Stimulated activated memory B cell treated with anti-CD40 and anti-IgM and Interleukin-4, amounts not matched to agents 10 μg/mL and 1 μg/mL and 100 μg/mL, for 72 hours (primary cell): Measurements from ENCODE around the gene SPRR2A.
"Not testable (repeated sequence)": the region's sequence is repeated elsewhere in the genome, so short reads cannot be mapped to it uniquely, and the experiment has no call there.

Experiments
- ATAC-seq: fragments of 150-1000 bp; cut with Tn5 transposase; 2 replicates; pipeline ENCODE4 v1.10.0; 2021
- H3K27ac Mint-ChIP-seq: one replicate; pipeline ENCODE4 v1.8.0; 2022; ENCODE audit warnings: mild to moderate bottlenecking, mixed read lengths
- H3K27me3 Mint-ChIP-seq: one replicate; pipeline ENCODE4 v1.8.0; 2022; ENCODE audit warnings: mixed read lengths
- H3K36me3 Mint-ChIP-seq: one replicate; pipeline ENCODE4 v1.8.0; 2022; ENCODE audit warnings: mixed read lengths
- H3K4me1 Mint-ChIP-seq: one replicate; pipeline ENCODE4 v1.8.0; 2022; ENCODE audit warnings: mixed read lengths
- H3K4me3 Mint-ChIP-seq: one replicate; pipeline ENCODE4 v1.8.0; 2022; ENCODE audit warnings: mild to moderate bottlenecking, moderate library complexity, mixed read lengths
- H3K9me3 Mint-ChIP-seq: one replicate; pipeline ENCODE4 v1.8.0; 2022; ENCODE audit warnings: mixed read lengths

The SPRR2A gene

GRCh38 chr1:153057375-153057774, at the start of gene SPRR2A:
SPRR2A (minus strand) TSS chr1:153057512; CDS start chr1:153056735, 777 bp downstream.
- Mint-ChIP-seq H3K36me3 (no peaks in the 10 kb centered on the region), H3K9me3 (peaks cover 8% of the 10 kb centered on the region), H3K4me1 (no peaks in the 10 kb centered on the region), H3K27me3 (peaks cover 59% of the 10 kb centered on the region), H3K4me3 (no peak within 1 kb of the TSS), H3K27ac (no peak within 1 kb of the TSS)
- no peak for ATAC-seq

- peaks cover 6% of the 10 kb centered on the region for H3K9me3 Mint-ChIP-seq
- ATAC-seq: no peak
- peaks cover 8% of the 10 kb centered on the region for H3K27me3 Mint-ChIP-seq
- H3K27ac Mint-ChIP-seq: no peak overlapping the region
- no peaks in the 10 kb centered on the region for H3K4me1 Mint-ChIP-seq
- no peaks in the 10 kb centered on the region for H3K36me3 Mint-ChIP-seq
- no peak overlapping the region for H3K4me3 Mint-ChIP-seq
These were observed 42.9 kb upstream of the SPRR2A start for GRCh38 chr1:153100245-153100644.

GRCh38 chr1:153099461-153100045, 42.2 kb upstream of the SPRR2A start:
- Mint-ChIP-seq H3K27ac (no peak overlapping the region), H3K4me3 (no peak overlapping the region), H3K36me3 (no peaks in the 10 kb centered on the region), H3K9me3 (peaks cover 6% of the 10 kb centered on the region), H3K27me3 (peaks cover 8% of the 10 kb centered on the region), H3K4me1 (no peaks in the 10 kb centered on the region)
- ATAC-seq: no peak

- Mint-ChIP-seq H3K4me3 (no peak overlapping the region), H3K4me1 (no peaks in the 10 kb centered on the region), H3K9me3 (no peaks in the 10 kb centered on the region), H3K27ac (no peak overlapping the region), H3K36me3 (no peaks in the 10 kb centered on the region), H3K27me3 (peaks cover 8% of the 10 kb centered on the region)
- no peak for ATAC-seq
These were observed 38.5 kb upstream of the SPRR2A start for GRCh38 chr1:153095764-153096163.

GRCh38 chr1:153094426-153094825, 37.1 kb upstream of the SPRR2A start, which contains the start of gene SPRR2E:
SPRR2E (minus strand) TSS chr1:153094526; CDS start chr1:153093751, 775 bp downstream.
- Mint-ChIP-seq H3K27me3 (peaks cover 8% of the 10 kb centered on the region), H3K4me3 (no peak within 1 kb of the TSS), H3K27ac (no peak within 1 kb of the TSS), H3K36me3 (no peaks in the 10 kb centered on the region), H3K9me3 (no peaks in the 10 kb centered on the region), H3K4me1 (no peaks in the 10 kb centered on the region)
- ATAC-seq: no peak

- no peak for ATAC-seq
- no peaks in the 10 kb centered on the region for H3K9me3 Mint-ChIP-seq
- no peaks in the 10 kb centered on the region for H3K36me3 Mint-ChIP-seq
- no peaks in the 10 kb centered on the region for H3K4me1 Mint-ChIP-seq
- no peak overlapping the region for H3K4me3 Mint-ChIP-seq
- no peak overlapping the region for H3K27ac Mint-ChIP-seq
- H3K27me3 Mint-ChIP-seq: peaks cover 35% of the 10 kb centered on the region
These were observed 30.3 kb upstream of the SPRR2A start for GRCh38 chr1:153087652-153088051.

GRCh38 chr1:153081736-153082135, 24.4 kb upstream of the SPRR2A start:
- ATAC-seq: no peak
- no peak overlapping the region for H3K27ac Mint-ChIP-seq
- H3K4me3 Mint-ChIP-seq: no peak overlapping the region
- peaks cover 49% of the 10 kb centered on the region for H3K27me3 Mint-ChIP-seq
- no peaks in the 10 kb centered on the region for H3K36me3 Mint-ChIP-seq
- H3K9me3 Mint-ChIP-seq: peaks cover 6% of the 10 kb centered on the region
- H3K4me1 Mint-ChIP-seq: no peaks in the 10 kb centered on the region

- Mint-ChIP-seq H3K4me3 (no peak overlapping the region), H3K9me3 (peaks cover 2% of the 10 kb centered on the region), H3K4me1 (no peaks in the 10 kb centered on the region), H3K27me3 (peaks cover under 1% of the 10 kb centered on the region), H3K36me3 (no peaks in the 10 kb centered on the region), H3K27ac (no peak overlapping the region)
- ATAC-seq: no peak
These were observed 15.8 kb upstream of the SPRR2A start for GRCh38 chr1:153072806-153073726.

GRCh38 chr1:153071511-153071910, 14.2 kb upstream of the SPRR2A start, which contains the start of gene SPRR2B:
SPRR2B (minus strand) TSS chr1:153071611; CDS start chr1:153070839, 772 bp downstream.
- peaks cover 4% of the 10 kb centered on the region for H3K9me3 Mint-ChIP-seq

GRCh38 chr1:153070243-153070642, 12.9 kb upstream of the SPRR2A start:
- H3K27me3 Mint-ChIP-seq: peaks cover 29% of the 10 kb centered on the region
- no peak for ATAC-seq
- no peak overlapping the region for H3K27ac Mint-ChIP-seq
- peaks cover 4% of the 10 kb centered on the region for H3K9me3 Mint-ChIP-seq
- H3K4me1 Mint-ChIP-seq: no peaks in the 10 kb centered on the region
- H3K36me3 Mint-ChIP-seq: no peaks in the 10 kb centered on the region
- no peak overlapping the region for H3K4me3 Mint-ChIP-seq

More at GRCh38 chr1:153071511-153071910, 14.2 kb upstream of the SPRR2A start, which contains the start of gene SPRR2B:
- H3K4me1 Mint-ChIP-seq: no peaks in the 10 kb centered on the region
- ATAC-seq: no peak
- H3K4me3 Mint-ChIP-seq: no peak within 1 kb of the TSS
- H3K36me3 Mint-ChIP-seq: no peaks in the 10 kb centered on the region
- no peak within 1 kb of the TSS for H3K27ac Mint-ChIP-seq
- H3K27me3 Mint-ChIP-seq: peaks cover 16% of the 10 kb centered on the region

GRCh38 chr1:153058826-153059784, 1.8 kb upstream of the SPRR2A start:
- H3K4me1 Mint-ChIP-seq: no peaks in the 10 kb centered on the region

GRCh38 chr1:153058154-153058553, 842 bp upstream of the SPRR2A start:
- Mint-ChIP-seq H3K36me3 (no peaks in the 10 kb centered on the region), H3K27me3 (peaks cover 54% of the 10 kb centered on the region)
- ATAC-seq: no peak

More at GRCh38 chr1:153058826-153059784, 1.8 kb upstream of the SPRR2A start:
- Mint-ChIP-seq H3K36me3 (no peaks in the 10 kb centered on the region), H3K4me3 (no peak overlapping the region), H3K27me3 (peaks cover 54% of the 10 kb centered on the region), H3K27ac (no peak overlapping the region), H3K9me3 (no peaks in the 10 kb centered on the region)
- no peak for ATAC-seq

GRCh38 chr1:153056111-153056510, 1.2 kb downstream of the SPRR2A start:
- H3K36me3 Mint-ChIP-seq, H3K27ac Mint-ChIP-seq, H3K4me3 Mint-ChIP-seq, ATAC-seq, H3K9me3 Mint-ChIP-seq, H3K4me1 Mint-ChIP-seq: not testable (repeated sequence)
- peaks cover 60% of the 10 kb centered on the region for H3K27me3 Mint-ChIP-seq

More at GRCh38 chr1:153058154-153058553, 842 bp upstream of the SPRR2A start:
- H3K4me1 Mint-ChIP-seq: no peaks in the 10 kb centered on the region
- no peak overlapping the region for H3K4me3 Mint-ChIP-seq
- H3K9me3 Mint-ChIP-seq: peaks cover 2% of the 10 kb centered on the region
- H3K27ac Mint-ChIP-seq: no peak overlapping the region

GRCh38 chr1:153049211-153049610, 8.1 kb downstream of the SPRR2A start:
- peak; percentile 59 for ATAC-seq
- Mint-ChIP-seq H3K4me3 (no peak overlapping the region), H3K27me3 (peaks cover 68% of the 10 kb centered on the region), H3K9me3 (peaks cover 10% of the 10 kb centered on the region), H3K4me1 (no peaks in the 10 kb centered on the region), H3K36me3 (no peaks in the 10 kb centered on the region), H3K27ac (no peak overlapping the region)
